IMR-90 (cell line): Measurements from ENCODE around the gene ATP11B. TPM values are rescaled to one million over a fixed set of nuclear protein-coding genes. Genes with fewer than 3 reads are reported as not detected.
A peak's percentile ranks its signal among the peaks of the same experiment; 100 is the strongest.

Experiments
- ATAC-seq: fragments of 200-7000 bp; cut with Tn5 transposase; 2 replicates; pipeline ENCODE4 v1.9.1; 2020; ENCODE audit warnings: low read depth, mild to moderate bottlenecking, moderate library complexity
- BruUV-seq: library from RNA; stranded (reverse); fragments of 400-500 nt; replicated peaks from 2 replicates; lab custom pipeline; 2021; lab: Mats Ljungman, UMichigan
- CTCF ChIA-PET: fragments of 300-600 bp; formaldehyde crosslinking; extraction: SDS; loops from one replicate; lab custom pipeline; 2021; ENCODE audit warnings: antibody characterized with exemption; lab: Yijun Ruan, JAX
- POLR2A ChIA-PET: fragments of 300-600 bp; sonication (Branson Sonifier 250); formaldehyde crosslinking; loops from one replicate; lab custom pipeline; 2022; ENCODE audit warnings: antibody characterized with exemption; ENCODE audit not compliant: unreplicated experiment; lab: Charles Lee
- DNase-seq: peaks from one replicate; pipeline ENCODE4 v3.0.0; 2013
- H2AFZ ChIP-seq: replicated peaks from 2 replicates; pipeline ENCODE3; 2013; ENCODE audit warnings: low read length, mild to moderate bottlenecking; ENCODE audit not compliant: poor library complexity
- H2AK5ac ChIP-seq: 2 replicates; pipeline ENCODE4 v1.6.1; 2013; ENCODE audit warnings: low read depth, low read length, inconsistent platforms
- H2AK9ac ChIP-seq: replicated peaks from 2 replicates; pipeline ENCODE3; 2013; ENCODE audit warnings: mild to moderate bottlenecking, low read depth, low read length, moderate library complexity; ENCODE audit not compliant: poor library complexity
- H2BK120ac ChIP-seq: 2 replicates; pipeline ENCODE4 v1.6.1; 2013; ENCODE audit warnings: low read depth, low read length, inconsistent platforms
- H2BK15ac ChIP-seq: 3 replicates; pipeline ENCODE4 v1.6.1; 2013; ENCODE audit warnings: low read depth, low read length, inconsistent platforms
- H2BK20ac ChIP-seq: 2 replicates; pipeline ENCODE4 v1.6.1; 2013; ENCODE audit warnings: low read depth, mild to moderate bottlenecking, inconsistent platforms, low read length, moderate library complexity
- H2BK5ac ChIP-seq: 2 replicates; pipeline ENCODE4 v1.6.1; 2013; ENCODE audit warnings: mild to moderate bottlenecking, low read depth, low read length, inconsistent platforms; ENCODE audit not compliant: poor library complexity, severe bottlenecking
- H3K14ac ChIP-seq: replicated peaks from 2 replicates; pipeline ENCODE4 v1.6.1; 2013; ENCODE audit warnings: low read depth, low read length, inconsistent platforms
- H3K18ac ChIP-seq: 2 replicates; pipeline ENCODE4 v1.6.1; 2013; ENCODE audit warnings: low read depth, low read length, control low read depth
- H3K23ac ChIP-seq: 2 replicates; pipeline ENCODE4 v1.6.1; 2013; ENCODE audit warnings: low read depth, low read length, inconsistent platforms
- H3K27ac ChIP-seq: 2 replicates; pipeline ENCODE4 v1.5.1; 2013; ENCODE audit warnings: mild to moderate bottlenecking, control low read depth, low read length; ENCODE audit not compliant: insufficient read depth
- H3K27me3 ChIP-seq: 2 replicates; pipeline ENCODE4 v1.6.1; 2013; ENCODE audit warnings: low read length; ENCODE audit not compliant: control insufficient read depth, insufficient read depth
- H3K36me3 ChIP-seq: 2 replicates; pipeline ENCODE4 v1.6.1; 2013; ENCODE audit warnings: low read length, mixed read lengths; ENCODE audit not compliant: control insufficient read depth, insufficient read depth
- H3K4ac ChIP-seq: 2 replicates; pipeline ENCODE4 v1.6.1; 2013; ENCODE audit warnings: low read depth, low read length, inconsistent platforms
- H3K4me1 ChIP-seq: 2 replicates; pipeline ENCODE4 v1.6.1; 2013; ENCODE audit warnings: low read length, mixed read lengths; ENCODE audit not compliant: control insufficient read depth, insufficient read depth
- H3K4me2 ChIP-seq: 2 replicates; pipeline ENCODE4 v1.6.1; 2013; ENCODE audit warnings: low read depth, mild to moderate bottlenecking, control low read depth, low read length, moderate library complexity
- H3K4me3 ChIP-seq: 2 replicates; pipeline ENCODE4 v1.5.1; 2013; ENCODE audit warnings: low read depth, mild to moderate bottlenecking, control low read depth, low read length, moderate library complexity; ENCODE audit not compliant: insufficient read depth
- H3K56ac ChIP-seq: 2 replicates; pipeline ENCODE4 v1.6.1; 2013; ENCODE audit warnings: low read length, inconsistent platforms; ENCODE audit not compliant: insufficient read depth; ENCODE audit errors: extremely low read depth
- H3K79me1 ChIP-seq, 2 experiments: 2 replicates each; pipeline ENCODE4 v1.6.1; 2013; ENCODE audit warnings: low read length in 2 of 2, inconsistent platforms in 1 of 2, low read depth in 1 of 2
- H3K9ac ChIP-seq: 2 replicates; pipeline ENCODE4 v1.6.1; 2013; ENCODE audit warnings: low read depth, low read length, control low read depth
- H3K9me1 ChIP-seq: 2 replicates; pipeline ENCODE4 v1.6.1; 2013; ENCODE audit warnings: low read length, inconsistent platforms; ENCODE audit not compliant: insufficient read depth
- H3K9me3 ChIP-seq: 2 replicates; pipeline ENCODE4 v1.6.1; 2013; ENCODE audit warnings: low read length; ENCODE audit not compliant: control insufficient read depth, insufficient read depth
- H4K20me1 ChIP-seq: 2 replicates; pipeline ENCODE4 v1.6.1; 2013; ENCODE audit warnings: low read length, inconsistent platforms; ENCODE audit not compliant: insufficient read depth
- H4K5ac ChIP-seq: 2 replicates; pipeline ENCODE4 v1.6.1; 2013; ENCODE audit warnings: mild to moderate bottlenecking, low read depth, low read length, control low read depth
- H4K8ac ChIP-seq, 2 experiments: 2 replicates each; pipeline ENCODE4 v1.6.1; 2013; ENCODE audit warnings: low read depth in 2 of 2, low read length in 2 of 2, control low read depth in 1 of 2, inconsistent platforms in 1 of 2
- H4K91ac ChIP-seq: 2 replicates; pipeline ENCODE4 v1.6.1; 2013; ENCODE audit warnings: low read depth, low read length, inconsistent platforms; ENCODE audit not compliant: insufficient read depth
- BHLHE40 ChIP-seq: fragments of 150-350 bp; IDR thresholded peaks from 2 replicates; pipeline ENCODE4 v1.6.1; 2016; ENCODE audit warnings: mild to moderate bottlenecking, low read depth, low read length
- CEBPB ChIP-seq: IDR thresholded peaks from 2 replicates; pipeline ENCODE4 v1.6.1; 2012; ENCODE audit warnings: low read depth, low read length, improper control_type of control experiment
- CHD1 ChIP-seq: IDR thresholded peaks from 2 replicates; pipeline ENCODE4 v1.6.1; 2012; ENCODE audit warnings: low read depth, low read length, improper control_type of control experiment
- MAFK ChIP-seq: IDR thresholded peaks from 2 replicates; pipeline ENCODE4 v1.6.1; 2012; ENCODE audit warnings: low read depth, low read length, improper control_type of control experiment
- MAZ ChIP-seq: IDR thresholded peaks from 2 replicates; pipeline ENCODE4 v1.6.1; 2012; ENCODE audit warnings: low read depth, mild to moderate bottlenecking, low read length, improper control_type of control experiment, moderate library complexity, borderline replicate concordance
- MXI1 ChIP-seq: IDR thresholded peaks from 2 replicates; pipeline ENCODE4 v1.6.1; 2012; ENCODE audit warnings: low read depth, mild to moderate bottlenecking, low read length, moderate library complexity, borderline replicate concordance
- POLR2A ChIP-seq: IDR thresholded peaks from 2 replicates; pipeline ENCODE4 v1.6.1; 2012; ENCODE audit warnings: mild to moderate bottlenecking, low read depth, low read length
- RAD21 ChIP-seq: IDR thresholded peaks from 2 replicates; pipeline ENCODE4 v1.6.1; 2012; ENCODE audit warnings: low read length, improper control_type of control experiment
- WGBS, 2 experiments: methylation state at CpG; one replicate each; pipeline versions ENCODE4 v1.1.5 to v1.1.7; 2013; ENCODE audit warnings: missing lambda C conversion rate in 2 of 2; ENCODE audit not compliant: insufficient read length in 1 of 2; ENCODE audit errors: extremely low coverage in 2 of 2; 5-methylcytosine and 5-hydroxymethylcytosine counted together
- dilution Hi-C: fragments of 300-500 bp; cut with HindIII; formaldehyde crosslinking; loops from one replicate; pipeline ENCODE4 v1.14.3; 2018; ENCODE audit warnings: low sequenced_read_pairs; ENCODE audit not compliant: unreplicated experiment
- in situ Hi-C: fragments of 300-500 bp; cut with MboI; formaldehyde crosslinking; loops from 3 replicates; pipeline ENCODE4 v1.14.3; 2019; ENCODE audit warnings: low sequenced_read_pairs, inconsistent platforms, mixed read lengths
- intact Hi-C: fragments of 100-400 bp; cut with micrococcal nuclease; formaldehyde crosslinking; loops from 2 replicates; pipeline ENCODE4 v1.10.0; 2022
- polyA plus RNA-seq, 3 experiments: library from polyadenylated mRNA; depleted of rRNA; stranded (reverse); fragments of >200 nt; gene quantifications; 2 replicates each; pipeline ENCODE4 v1.2.3, GENCODE V29; 2012; ENCODE audit warnings: low replicate concordance in 1 of 3
- total RNA-seq: library from RNA; depleted of rRNA; stranded (reverse); fragments of >200 nt; gene quantifications from 2 replicates; pipeline ENCODE4 v1.2.3, GENCODE V29; 2012

ATP11B gene
- total and polyA plus RNA-seq, 2 of the 4 experiments (the other 2 are of a cell fraction) = 10.0 to 39.6 TPM

GRCh38 chr3:182789371-182789770, 3.9 kb upstream of the ATP11B start:
- H3K23ac ChIP-seq = no peak overlapping the region; the same call in 1 of the 2 replicates
- H2AFZ ChIP-seq = no peak overlapping the region
- H3K9ac ChIP-seq = no peak overlapping the region
- H3K14ac ChIP-seq = no peak overlapping the region
- no peak overlapping the region for H2AK9ac ChIP-seq
- no peak overlapping the region for H3K56ac ChIP-seq
- H3K4me2 ChIP-seq = no peak overlapping the region
- H3K9me1 ChIP-seq = no peaks in the 10 kb centered on the region
- H3K27me3 ChIP-seq = peaks cover 4% of the 10 kb centered on the region; the same call in 1 of the 2 replicates
- intact Hi-C loops (no loop called here), in situ Hi-C loops (no loop called here), dilution Hi-C loops (no loop called here)
- H3K4ac ChIP-seq = no peak overlapping the region
- H4K8ac ChIP-seq = no peak overlapping the region
- ChIA-PET CTCF (no interaction called here), POLR2A (no interaction called here)
- DNase-seq (peak; percentile 18), ATAC-seq (no peak)
- H3K4me1 ChIP-seq = no peaks in the 10 kb centered on the region
- H2BK120ac ChIP-seq = no peak overlapping the region
- H4K20me1 ChIP-seq = no peaks in the 10 kb centered on the region
- TF ChIP-seq CHD1 (no peak), MXI1 (no peak), BHLHE40 (no peak), MAFK (no peak), MAZ (no peak), RAD21 (no peak), CEBPB (no peak), POLR2A (no peak)
- H4K5ac ChIP-seq = no peak overlapping the region
- no peak overlapping the region for H3K4me3 ChIP-seq
- no peaks in the 10 kb centered on the region for H3K36me3 ChIP-seq
- H2BK15ac ChIP-seq = no peak overlapping the region
- no peak overlapping the region for H2BK5ac ChIP-seq
- no peak overlapping the region for H4K91ac ChIP-seq
- H3K18ac ChIP-seq = no peak overlapping the region
- WGBS, 2 experiments = no CpG with 5 or more reads among the region's 1 CpG
- no peak overlapping the region for H3K27ac ChIP-seq
- no TSS peak for BruUV-seq
- no peak overlapping the region for H2AK5ac ChIP-seq
- H3K79me1 ChIP-seq = peaks cover 5% of the 10 kb centered on the region in 2 experiments; a peak in 2 of 4 replicates
- H2BK20ac ChIP-seq = no peak overlapping the region
- H3K9me3 ChIP-seq = no peaks in the 10 kb centered on the region
